HL-60 (cell line): ENCODE measurements around the gene LGALS12.
"Not testable (repeated sequence)": the region's sequence is repeated elsewhere in the genome, so short reads cannot be mapped to it uniquely, and the experiment has no call there.

Source experiments
- DNase-seq, 2 experiments: peaks; one replicate each; pipeline ENCODE4 v3.0.0-alpha.2; 2010 to 2020; ENCODE audit warnings: low read depth in 1 of 2, low spot score in 1 of 2
- H3K27ac ChIP-seq: fragments of 250-450 bp; sonication (Bioruptor Pico); replicated peaks from 2 replicates; pipeline ENCODE4 v1.5.1; 2020; ENCODE audit warnings: mild to moderate bottlenecking, moderate library complexity
- H3K27me3 ChIP-seq: fragments of 250-450 bp; sonication (Bioruptor Pico); 2 replicates; pipeline ENCODE4 v1.5.1; 2021; ENCODE audit warnings: mild to moderate bottlenecking, moderate library complexity; ENCODE audit not compliant: insufficient read depth, poor library complexity, severe bottlenecking
- H3K4me3 ChIP-seq: replicated peaks from 2 replicates; pipeline ENCODE4 v1.5.1; 2011; ENCODE audit warnings: mild to moderate bottlenecking, control low read depth, low read length; ENCODE audit not compliant: insufficient read depth
- GABPA ChIP-seq: IDR thresholded peaks from 2 replicates; pipeline ENCODE4 v1.6.1; 2012; ENCODE audit warnings: low read depth
- POLR2AphosphoS5 ChIP-seq: IDR thresholded peaks from 2 replicates; pipeline ENCODE4 v1.6.1; 2012; ENCODE audit warnings: low read depth
- SPI1 ChIP-seq: IDR thresholded peaks from 2 replicates; pipeline ENCODE4 v1.6.1; 2012; ENCODE audit warnings: low read depth, mild to moderate bottlenecking, borderline replicate concordance
- TF ChIP-seq, protein P1 (sequence below): IDR thresholded peaks from one replicate; pipeline ENCODE4 v1.5.1; 2011; ENCODE audit warnings: low read length, control low read depth, inconsistent platforms; ENCODE audit not compliant: insufficient read depth
- TF ChIP-seq, protein P2 (sequence below): IDR thresholded peaks from 2 replicates; pipeline ENCODE4 v1.6.1; 2012; ENCODE audit warnings: low read depth; ENCODE audit not compliant: insufficient replicate concordance

The LGALS12 gene

DNA sequence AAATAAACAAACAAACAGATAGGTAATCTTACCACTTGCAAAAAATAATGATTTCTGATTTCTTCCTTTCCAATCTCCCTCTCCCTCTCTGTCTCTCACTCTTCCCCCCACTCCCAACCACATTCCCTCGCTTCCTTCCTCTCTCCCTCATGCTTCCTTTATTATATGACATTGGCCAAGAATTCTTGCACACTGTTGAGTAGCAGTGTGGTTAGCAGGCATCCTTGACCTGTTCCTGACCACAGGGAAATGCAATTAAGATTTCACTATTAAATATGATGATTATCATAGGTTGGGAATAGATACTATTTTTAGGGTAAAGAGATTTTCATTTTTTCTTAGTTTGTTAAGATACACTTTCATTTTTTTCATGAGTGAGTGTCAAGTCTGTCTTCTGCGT, 16.0 kb downstream of the LGALS12 start:
- H3K27ac ChIP-seq, result no peak overlapping the region
- no peak overlapping the region for H3K4me3 ChIP-seq
- no peaks in the 10 kb centered on the region for H3K27me3 ChIP-seq
- TF ChIP-seq, protein P1, sequence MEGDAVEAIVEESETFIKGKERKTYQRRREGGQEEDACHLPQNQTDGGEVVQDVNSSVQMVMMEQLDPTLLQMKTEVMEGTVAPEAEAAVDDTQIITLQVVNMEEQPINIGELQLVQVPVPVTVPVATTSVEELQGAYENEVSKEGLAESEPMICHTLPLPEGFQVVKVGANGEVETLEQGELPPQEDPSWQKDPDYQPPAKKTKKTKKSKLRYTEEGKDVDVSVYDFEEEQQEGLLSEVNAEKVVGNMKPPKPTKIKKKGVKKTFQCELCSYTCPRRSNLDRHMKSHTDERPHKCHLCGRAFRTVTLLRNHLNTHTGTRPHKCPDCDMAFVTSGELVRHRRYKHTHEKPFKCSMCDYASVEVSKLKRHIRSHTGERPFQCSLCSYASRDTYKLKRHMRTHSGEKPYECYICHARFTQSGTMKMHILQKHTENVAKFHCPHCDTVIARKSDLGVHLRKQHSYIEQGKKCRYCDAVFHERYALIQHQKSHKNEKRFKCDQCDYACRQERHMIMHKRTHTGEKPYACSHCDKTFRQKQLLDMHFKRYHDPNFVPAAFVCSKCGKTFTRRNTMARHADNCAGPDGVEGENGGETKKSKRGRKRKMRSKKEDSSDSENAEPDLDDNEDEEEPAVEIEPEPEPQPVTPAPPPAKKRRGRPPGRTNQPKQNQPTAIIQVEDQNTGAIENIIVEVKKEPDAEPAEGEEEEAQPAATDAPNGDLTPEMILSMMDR, result no peak
- no peak for TF ChIP-seq GABPA
- TF ChIP-seq, protein P2, sequence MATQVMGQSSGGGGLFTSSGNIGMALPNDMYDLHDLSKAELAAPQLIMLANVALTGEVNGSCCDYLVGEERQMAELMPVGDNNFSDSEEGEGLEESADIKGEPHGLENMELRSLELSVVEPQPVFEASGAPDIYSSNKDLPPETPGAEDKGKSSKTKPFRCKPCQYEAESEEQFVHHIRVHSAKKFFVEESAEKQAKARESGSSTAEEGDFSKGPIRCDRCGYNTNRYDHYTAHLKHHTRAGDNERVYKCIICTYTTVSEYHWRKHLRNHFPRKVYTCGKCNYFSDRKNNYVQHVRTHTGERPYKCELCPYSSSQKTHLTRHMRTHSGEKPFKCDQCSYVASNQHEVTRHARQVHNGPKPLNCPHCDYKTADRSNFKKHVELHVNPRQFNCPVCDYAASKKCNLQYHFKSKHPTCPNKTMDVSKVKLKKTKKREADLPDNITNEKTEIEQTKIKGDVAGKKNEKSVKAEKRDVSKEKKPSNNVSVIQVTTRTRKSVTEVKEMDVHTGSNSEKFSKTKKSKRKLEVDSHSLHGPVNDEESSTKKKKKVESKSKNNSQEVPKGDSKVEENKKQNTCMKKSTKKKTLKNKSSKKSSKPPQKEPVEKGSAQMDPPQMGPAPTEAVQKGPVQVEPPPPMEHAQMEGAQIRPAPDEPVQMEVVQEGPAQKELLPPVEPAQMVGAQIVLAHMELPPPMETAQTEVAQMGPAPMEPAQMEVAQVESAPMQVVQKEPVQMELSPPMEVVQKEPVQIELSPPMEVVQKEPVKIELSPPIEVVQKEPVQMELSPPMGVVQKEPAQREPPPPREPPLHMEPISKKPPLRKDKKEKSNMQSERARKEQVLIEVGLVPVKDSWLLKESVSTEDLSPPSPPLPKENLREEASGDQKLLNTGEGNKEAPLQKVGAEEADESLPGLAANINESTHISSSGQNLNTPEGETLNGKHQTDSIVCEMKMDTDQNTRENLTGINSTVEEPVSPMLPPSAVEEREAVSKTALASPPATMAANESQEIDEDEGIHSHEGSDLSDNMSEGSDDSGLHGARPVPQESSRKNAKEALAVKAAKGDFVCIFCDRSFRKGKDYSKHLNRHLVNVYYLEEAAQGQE, result no peak
- TF ChIP-seq SPI1, result no peak
- TF ChIP-seq POLR2AphosphoS5, result no peak
- no peak for DNase-seq

DNA sequence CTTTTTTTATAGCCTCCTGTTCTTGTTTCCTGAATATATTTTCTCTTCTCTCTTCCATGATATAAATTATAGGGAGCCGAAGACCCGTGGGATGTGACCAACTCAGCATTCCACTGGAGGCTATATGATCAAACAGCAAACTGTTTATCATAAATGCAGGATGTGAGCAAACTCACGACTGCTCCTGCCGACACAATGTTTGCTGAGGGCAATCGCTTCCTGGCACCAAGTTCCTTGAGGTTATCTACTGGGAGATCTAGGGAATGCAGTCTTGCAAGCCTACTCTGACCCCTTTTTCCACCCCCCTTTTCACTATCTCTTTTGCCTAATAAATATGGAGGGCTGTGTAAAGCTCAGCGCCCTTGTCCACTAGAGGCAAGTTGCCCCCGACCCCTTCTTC, 17.3 kb downstream of the LGALS12 start:
- TF ChIP-seq, protein P1, result no peak
- H3K27ac ChIP-seq, result no peak overlapping the region
- DNase-seq, result no peak
- H3K27me3 ChIP-seq, result no peaks in the 10 kb centered on the region
- H3K4me3 ChIP-seq, result no peak overlapping the region

DNA sequence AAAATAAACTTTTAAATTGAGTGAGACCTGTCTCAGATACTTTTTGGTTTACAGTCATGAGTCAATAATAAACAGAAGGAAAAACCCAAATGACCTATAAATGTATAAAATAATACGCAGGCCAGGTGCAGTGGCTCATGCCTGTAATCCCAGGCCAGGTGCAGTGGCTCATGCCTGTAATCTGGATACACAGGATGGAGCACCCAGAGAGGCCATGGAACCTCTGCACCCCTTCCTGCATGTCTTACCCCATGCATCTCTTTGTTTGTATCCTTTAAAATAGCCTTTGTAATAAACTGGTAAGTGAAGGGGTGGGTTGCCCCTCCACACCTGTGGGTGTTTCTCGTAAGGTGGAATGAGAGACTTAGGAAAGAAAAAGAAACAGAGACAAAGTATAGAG, 21.8 kb downstream of the LGALS12 start:
- Histone ChIP-seq H3K27me3 (no peaks in the 10 kb centered on the region), H3K4me3 (no peak overlapping the region), H3K27ac (no peak overlapping the region)
- no peak for DNase-seq
- TF ChIP-seq POLR2AphosphoS5, result no peak
- TF ChIP-seq, protein P2, result no peak
- TF ChIP-seq SPI1, result no peak
- TF ChIP-seq, protein P1, result no peak
- TF ChIP-seq GABPA, result no peak

DNA sequence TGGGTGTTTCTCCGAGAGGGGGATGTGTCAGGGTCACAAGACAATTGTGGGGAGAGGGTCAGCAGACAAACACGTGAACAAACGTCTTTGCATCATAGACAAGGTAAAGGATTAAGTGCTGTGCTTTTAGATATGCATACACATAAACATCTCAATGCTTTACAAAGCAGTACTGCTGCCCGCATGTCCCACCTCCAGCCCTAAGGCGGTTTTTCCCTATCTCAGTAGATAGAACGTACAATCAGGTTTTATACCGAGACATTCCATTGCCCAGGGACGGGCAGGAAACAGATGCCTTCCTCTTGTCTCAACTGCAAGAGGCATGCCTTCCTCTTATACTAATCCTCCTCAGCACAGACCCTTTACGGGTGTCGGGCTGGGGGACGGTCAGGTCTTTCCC, 22.3 kb downstream of the LGALS12 start:
- H3K27me3 ChIP-seq, H3K27ac ChIP-seq, H3K4me3 ChIP-seq, DNase-seq: not testable (repeated sequence)

DNA sequence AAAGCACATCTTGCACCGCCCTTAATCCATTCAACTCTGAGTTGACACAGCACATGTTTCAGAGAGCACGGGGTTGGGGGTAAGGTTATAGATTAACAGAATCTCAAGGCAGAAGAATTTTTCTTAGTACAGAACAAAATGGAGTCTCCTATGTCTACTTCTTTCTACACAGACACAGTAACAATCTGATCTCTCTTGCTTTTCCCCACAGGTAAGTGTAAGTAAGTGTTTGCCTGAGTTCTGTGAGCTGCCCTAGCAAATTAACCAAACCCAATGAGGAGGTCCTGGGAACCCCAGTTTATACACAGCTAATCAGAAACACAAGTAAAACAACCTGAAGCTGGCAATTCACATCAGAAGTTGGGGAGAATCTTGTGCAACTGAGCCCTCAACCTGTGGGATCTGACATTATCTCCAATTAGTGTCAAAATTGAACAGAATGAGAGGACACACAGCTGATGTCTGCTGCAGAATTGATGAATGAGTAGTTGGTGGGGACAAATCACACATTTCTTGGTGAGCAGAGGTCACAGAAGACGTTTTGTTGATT, 22.9 kb downstream of the LGALS12 start:
- H3K4me3 ChIP-seq, DNase-seq, H3K27me3 ChIP-seq, H3K27ac ChIP-seq: not testable (repeated sequence)

DNA sequence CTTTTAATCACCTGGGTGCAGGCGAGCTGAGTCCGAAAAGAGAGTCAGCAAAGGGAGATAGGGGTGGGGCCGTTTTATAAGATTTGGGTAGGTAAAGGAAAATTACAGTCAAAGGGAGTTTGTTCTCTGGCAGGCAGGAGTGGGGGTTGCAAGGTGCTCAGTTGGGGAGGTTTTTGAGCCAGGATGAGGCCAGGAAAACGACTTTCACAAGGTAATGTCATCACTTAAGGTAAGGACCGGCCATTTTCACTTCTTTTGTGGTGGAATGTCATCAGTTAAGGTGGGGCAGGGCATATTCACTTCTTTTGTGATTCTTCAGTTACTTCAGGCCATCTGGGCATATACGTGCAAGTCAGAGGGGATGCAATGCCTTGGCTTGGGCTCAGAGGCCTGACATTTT, 23.5 kb downstream of the LGALS12 start:
- H3K4me3 ChIP-seq, DNase-seq, H3K27ac ChIP-seq, H3K27me3 ChIP-seq: not testable (repeated sequence)
